Neural cell (in vitro differentiated cells): ENCODE results near the gene TAF6.

Experiments
- CTCF ChIP-seq: fragments of 450-650 bp; IDR thresholded peaks from 2 replicates; pipeline ENCODE4 v1.5.1; 2014; ENCODE audit warnings: antibody characterized with exemption, mild to moderate bottlenecking, moderate library complexity; ENCODE audit not compliant: poor library complexity, severe bottlenecking
- EP300 ChIP-seq: fragments of 450-650 bp; conservative IDR thresholded peaks from 2 replicates; pipeline ENCODE4 v1.6.1; 2014; ENCODE audit warnings: antibody characterized with exemption, mild to moderate bottlenecking, moderate library complexity; ENCODE audit not compliant: poor library complexity, severe bottlenecking
- EZH2 ChIP-seq: fragments of 200-600, 300-800 bp; shearing (Covaris generic), sonication (generic); IDR thresholded peaks from 2 replicates; pipeline ENCODE4 v1.6.1; 2014; ENCODE audit warnings: antibody characterized with exemption, low read length, borderline replicate concordance, mild to moderate bottlenecking; ENCODE audit not compliant: insufficient read depth, poor library complexity, severe bottlenecking
- MXI1 ChIP-seq: fragments of 450-650 bp; conservative IDR thresholded peaks from 2 replicates; pipeline ENCODE4 v1.6.1; 2014; ENCODE audit warnings: antibody characterized with exemption, mild to moderate bottlenecking; ENCODE audit not compliant: poor library complexity, severe bottlenecking
- POLR2AphosphoS5 ChIP-seq: IDR thresholded peaks from 2 replicates; pipeline ENCODE4 v1.6.1; 2012
- RAD21 ChIP-seq: fragments of 450-650 bp; conservative IDR thresholded peaks from 2 replicates; pipeline ENCODE4 v1.6.1; 2014; ENCODE audit warnings: antibody characterized with exemption, mild to moderate bottlenecking, moderate library complexity
- REST ChIP-seq: IDR thresholded peaks from 2 replicates; pipeline ENCODE4 v1.6.1; 2012; ENCODE audit warnings: borderline replicate concordance
- SMC3 ChIP-seq: fragments of 450-650 bp; conservative IDR thresholded peaks from 2 replicates; pipeline ENCODE4 v1.6.1; 2014; ENCODE audit warnings: antibody characterized with exemption, mild to moderate bottlenecking, moderate library complexity; ENCODE audit not compliant: poor library complexity
- TAF1 ChIP-seq: IDR thresholded peaks from 2 replicates; pipeline ENCODE4 v1.6.1; 2012; ENCODE audit warnings: low read depth

- no peak for TF ChIP-seq CTCF
- TF ChIP-seq EZH2 = no peak
- peak; percentile 5 for TF ChIP-seq POLR2AphosphoS5
- TF ChIP-seq REST = no peak
- no peak for TF ChIP-seq RAD21
- no peak for TF ChIP-seq MXI1
- TF ChIP-seq EP300 = no peak
- no peak for TF ChIP-seq SMC3
- TF ChIP-seq TAF1 = no peak
These were observed 27.6 kb downstream of the TAF6 start for GRCh38 chr7:100091411-100092181.
